ENCODE results near the gene RNF207. TPM values are rescaled to one million over a fixed set of nuclear protein-coding genes. Genes with fewer than 3 reads are reported as not detected.
A peak's percentile ranks its signal among the peaks of the same experiment; 100 is the strongest.

RNF207 gene
- total RNA-seq (ENCODE audit: unreplicated experiment), result not detected
- long read RNA-seq, result 0 reads

- DNase-seq (ENCODE audit: low spot score), result peak; percentile 42
- no peak within 1 kb of the TSS for H3K27ac Mint-ChIP-seq (ENCODE audit: unreplicated experiment)
Measured at GRCh38 chr1:6205849-6206519, at the start of gene RNF207. TSS of gene RNF207 (plus strand) at chr1:6206119. CDS start at chr1:6206536, 417 bp downstream.

DNA sequence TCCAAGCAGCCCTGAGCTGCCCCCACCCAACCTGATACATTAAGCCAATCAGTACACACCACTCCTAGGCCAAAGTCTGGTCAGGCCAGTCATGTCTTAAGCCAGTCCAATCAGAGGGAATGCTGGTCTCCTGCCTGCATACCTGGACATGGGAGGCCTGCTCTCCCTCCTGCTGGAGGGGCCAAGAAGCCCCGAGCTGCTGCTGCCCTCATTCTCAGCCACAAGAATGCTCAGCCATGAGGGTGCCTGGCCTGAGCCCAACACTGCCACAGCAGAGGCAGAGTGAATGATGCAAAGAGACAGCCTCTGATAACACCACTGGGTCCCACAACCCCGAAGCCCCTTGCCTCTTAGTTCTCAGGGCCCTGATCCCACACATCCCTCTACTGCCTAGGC is 48.8 kb upstream of the RNF207 start:
- H3K27ac Mint-ChIP-seq (ENCODE audit: unreplicated experiment), result no peak overlapping the region
- peaks cover 14% of the 10 kb centered on the region for H3K27me3 Mint-ChIP-seq (ENCODE audit: unreplicated experiment)
- H3K9me3 Mint-ChIP-seq (ENCODE audit: unreplicated experiment), result no peaks in the 10 kb centered on the region
- H3K4me1 Mint-ChIP-seq (ENCODE audit: unreplicated experiment), result peaks cover 6% of the 10 kb centered on the region
- no peak for TF ChIP-seq CTCF (IDR thresholded peaks at IDR 0.05; ENCODE audit: unreplicated experiment)
- DNase-seq (ENCODE audit: low spot score), result no peak
- H3K36me3 Mint-ChIP-seq (ENCODE audit: low read depth, unreplicated experiment), result peaks cover 4% of the 10 kb centered on the region
- H3K4me3 Mint-ChIP-seq (ENCODE audit: unreplicated experiment), result no peak overlapping the region

More at GRCh38 chr1:6205849-6206519, at the start of gene RNF207:
- Mint-ChIP-seq H3K27me3 (ENCODE audit: unreplicated experiment) (peaks cover 6% of the 10 kb centered on the region), H3K4me1 (ENCODE audit: unreplicated experiment) (peaks cover 1% of the 10 kb centered on the region), H3K36me3 (ENCODE audit: low read depth, unreplicated experiment) (no peaks in the 10 kb centered on the region), H3K9me3 (ENCODE audit: unreplicated experiment) (no peaks in the 10 kb centered on the region), H3K4me3 (ENCODE audit: unreplicated experiment) (no peak within 1 kb of the TSS)
- TF ChIP-seq CTCF (IDR thresholded peaks at IDR 0.05; ENCODE audit: unreplicated experiment), result no peak

DNA sequence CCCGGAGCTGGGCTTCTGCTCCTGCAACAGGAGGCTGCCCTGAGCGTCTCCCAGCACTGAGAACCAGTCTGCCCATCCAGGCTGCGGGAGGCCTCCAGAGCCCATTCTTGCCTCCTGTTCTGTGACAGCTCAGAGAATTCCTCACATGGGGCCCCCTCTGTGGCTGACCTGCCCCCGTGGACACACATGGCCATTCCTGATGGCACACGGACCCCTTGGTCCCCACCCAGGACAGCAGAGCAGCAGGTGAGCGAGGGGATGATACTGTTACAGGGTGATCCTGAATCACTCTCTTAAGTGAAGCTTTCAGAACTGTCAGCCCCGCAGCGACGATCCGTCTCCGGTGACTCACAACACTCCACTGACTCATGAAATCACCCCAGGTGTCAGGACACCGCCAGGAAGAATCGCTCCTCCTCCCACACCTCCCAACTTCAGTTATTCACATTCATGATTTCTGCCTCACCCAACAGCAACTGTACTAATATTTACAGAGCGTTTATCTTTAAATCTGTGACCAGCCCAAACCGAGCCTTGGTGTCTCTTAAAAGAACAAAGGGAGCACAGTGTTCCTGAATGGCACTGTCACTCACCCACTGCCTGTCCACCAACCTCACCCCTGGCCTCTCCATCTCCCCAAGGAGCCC is 48.3 kb upstream of the RNF207 start:
- H3K4me1 Mint-ChIP-seq (ENCODE audit: unreplicated experiment), result peaks cover 6% of the 10 kb centered on the region
- H3K4me3 Mint-ChIP-seq (ENCODE audit: unreplicated experiment), result no peak overlapping the region
- no peak for DNase-seq (ENCODE audit: low spot score)
- H3K36me3 Mint-ChIP-seq (ENCODE audit: low read depth, unreplicated experiment), result peaks cover 4% of the 10 kb centered on the region
- no peak for TF ChIP-seq CTCF (IDR thresholded peaks at IDR 0.05; ENCODE audit: unreplicated experiment)
- H3K27ac Mint-ChIP-seq (ENCODE audit: unreplicated experiment), result no peak overlapping the region
- no peaks in the 10 kb centered on the region for H3K9me3 Mint-ChIP-seq (ENCODE audit: unreplicated experiment)
- peaks cover 11% of the 10 kb centered on the region for H3K27me3 Mint-ChIP-seq (ENCODE audit: unreplicated experiment)

DNA sequence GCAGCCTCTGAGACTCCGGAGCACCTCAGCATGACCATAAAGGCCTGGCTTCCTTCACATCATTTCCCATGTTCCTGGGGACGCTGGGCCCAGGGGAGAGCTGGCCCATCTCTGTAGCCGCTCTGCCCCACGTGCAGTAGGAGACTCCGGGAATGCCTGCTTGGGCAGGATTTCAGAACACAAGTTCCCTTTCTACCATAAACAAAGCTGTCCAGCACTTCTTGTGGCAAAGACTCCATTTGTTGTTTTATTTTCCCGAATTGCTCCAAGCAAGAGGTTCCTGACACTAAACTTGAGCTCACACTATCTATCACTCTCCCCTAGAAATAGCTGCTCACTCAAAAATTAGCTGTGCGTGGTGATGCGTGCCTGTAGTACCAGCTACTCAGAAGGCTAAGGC is 47.7 kb upstream of the RNF207 start:
- peaks cover 11% of the 10 kb centered on the region for H3K27me3 Mint-ChIP-seq (ENCODE audit: unreplicated experiment)
- no peak overlapping the region for H3K4me3 Mint-ChIP-seq (ENCODE audit: unreplicated experiment)
- DNase-seq (ENCODE audit: low spot score), result no peak
- no peak for TF ChIP-seq CTCF (IDR thresholded peaks at IDR 0.05; ENCODE audit: unreplicated experiment)
- peaks cover 6% of the 10 kb centered on the region for H3K4me1 Mint-ChIP-seq (ENCODE audit: unreplicated experiment)
- no peak overlapping the region for H3K27ac Mint-ChIP-seq (ENCODE audit: unreplicated experiment)
- H3K36me3 Mint-ChIP-seq (ENCODE audit: low read depth, unreplicated experiment), result peaks cover 4% of the 10 kb centered on the region
- H3K9me3 Mint-ChIP-seq (ENCODE audit: unreplicated experiment), result no peaks in the 10 kb centered on the region

DNA sequence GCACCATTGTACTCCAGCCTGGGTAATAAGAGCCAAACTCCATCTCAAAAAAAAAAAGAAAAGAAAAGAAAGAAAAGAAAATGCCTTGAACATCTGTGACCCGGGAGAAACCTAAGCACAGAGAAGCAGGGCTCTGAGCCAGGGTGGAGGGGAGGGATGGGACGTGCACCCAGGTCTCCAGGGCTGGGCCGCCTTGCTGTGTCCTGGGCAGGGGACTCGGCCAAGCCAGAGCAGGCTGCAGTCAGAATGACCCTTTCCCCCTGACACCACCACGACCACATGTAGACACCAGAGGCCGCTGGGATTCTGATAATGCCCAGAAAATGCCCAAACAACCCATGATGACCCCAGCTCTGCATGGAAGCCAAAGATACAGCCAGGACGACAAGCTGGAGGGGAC is 43.6 kb upstream of the RNF207 start:
- Mint-ChIP-seq H3K36me3 (ENCODE audit: low read depth, unreplicated experiment) (peaks cover 4% of the 10 kb centered on the region), H3K9me3 (ENCODE audit: unreplicated experiment) (no peaks in the 10 kb centered on the region), H3K27ac (ENCODE audit: unreplicated experiment) (no peak overlapping the region), H3K27me3 (ENCODE audit: unreplicated experiment) (peaks cover 7% of the 10 kb centered on the region), H3K4me1 (ENCODE audit: unreplicated experiment) (peaks cover 6% of the 10 kb centered on the region), H3K4me3 (ENCODE audit: unreplicated experiment) (no peak overlapping the region)
- no peak for DNase-seq (ENCODE audit: low spot score)
- TF ChIP-seq CTCF (IDR thresholded peaks at IDR 0.05; ENCODE audit: unreplicated experiment), result no peak
